PC-9 (cell line): Measurements from ENCODE around the gene EEIG2. TPM values are rescaled to one million over a fixed set of nuclear protein-coding genes. Genes with fewer than 3 reads are reported as not detected.

Experiments used
- BruUV-seq: library from RNA; stranded (reverse); fragments of 400-500 nt; replicated peaks from 2 replicates; lab custom pipeline; 2021; lab: Mats Ljungman, UMichigan
- CTCF ChIA-PET: fragments of 300-600 bp; sonication (Branson Sonifier 250); formaldehyde crosslinking; loops from one replicate; lab custom pipeline; 2022; ENCODE audit warnings: antibody characterized with exemption; lab: Charles Lee
- POLR2A ChIA-PET: fragments of 300-600 bp; sonication (Branson Sonifier 250); formaldehyde crosslinking; loops from one replicate; lab custom pipeline; 2022; ENCODE audit warnings: antibody characterized with exemption; ENCODE audit not compliant: unreplicated experiment; lab: Charles Lee
- DNase-seq, 2 experiments: peaks; one replicate each; pipeline versions ENCODE4 v3.0.0 to v3.0.0-alpha.2; 2015 to 2022; ENCODE audit warnings: mixed read lengths in 1 of 2
- H2AFZ ChIP-seq: fragments of 200-600 bp; sonication (generic); 2 replicates; pipeline ENCODE4 v1.8.1; 2017; ENCODE audit warnings: antibody characterized with exemption
- H3F3A ChIP-seq: fragments of 200-600 bp; sonication (generic); 2 replicates; pipeline ENCODE4 v1.8.1; 2017; ENCODE audit warnings: antibody characterized with exemption, mild to moderate bottlenecking, low read depth; ENCODE audit not compliant: insufficient read depth
- H3K27ac ChIP-seq: fragments of 200-600 bp; sonication (generic); 2 replicates; pipeline ENCODE4 v1.6.1; 2016; ENCODE audit warnings: mixed run types
- H3K27me3 ChIP-seq: fragments of 200-600 bp; sonication (generic); 2 replicates; pipeline ENCODE4 v1.6.1; 2016; ENCODE audit warnings: low read depth, mixed run types; ENCODE audit not compliant: insufficient read depth
- H3K36me3 ChIP-seq: fragments of 200-600 bp; sonication (generic); 2 replicates; pipeline ENCODE4 v1.6.1; 2016; ENCODE audit warnings: low read depth, mixed run types
- H3K4me1 ChIP-seq: fragments of 200-600 bp; sonication (generic); replicated peaks from 2 replicates; pipeline ENCODE4 v1.6.1; 2016; ENCODE audit warnings: mixed run types; ENCODE audit not compliant: insufficient read depth
- H3K4me2 ChIP-seq: fragments of 200-600 bp; sonication (generic); 2 replicates; pipeline ENCODE4 v1.6.1; 2017; ENCODE audit warnings: mixed run types
- H3K4me3 ChIP-seq: fragments of 200-600 bp; sonication (generic); 2 replicates; pipeline ENCODE4 v1.6.1; 2016; ENCODE audit warnings: mixed run types
- H3K79me2 ChIP-seq: fragments of 200-600 bp; sonication (generic); 2 replicates; pipeline ENCODE4 v1.6.1; 2017; ENCODE audit warnings: low read depth, mixed run types
- H3K9me2 ChIP-seq: fragments of 200-600 bp; sonication (generic); 2 replicates; pipeline ENCODE4 v1.8.1; 2017; ENCODE audit warnings: mild to moderate bottlenecking; ENCODE audit not compliant: insufficient read depth
- H3K9me3 ChIP-seq: fragments of 200-600 bp; sonication (generic); 2 replicates; pipeline ENCODE4 v1.8.1; 2016; ENCODE audit warnings: low read depth; ENCODE audit not compliant: insufficient read depth
- H4K20me1 ChIP-seq: fragments of 200-600 bp; sonication (generic); 2 replicates; pipeline ENCODE4 v1.8.1; 2017; ENCODE audit not compliant: insufficient read depth
- CTCF ChIP-seq: fragments of 200-600 bp; sonication (generic); conservative IDR thresholded peaks from 2 replicates; pipeline ENCODE4 v1.6.1; 2017; ENCODE audit warnings: mixed run types, antibody characterized with exemption, mild to moderate bottlenecking, moderate library complexity
- EZH2 ChIP-seq: fragments of 200-600 bp; sonication (generic); IDR thresholded peaks from 2 replicates; pipeline ENCODE4 v1.8.0; 2017; ENCODE audit warnings: antibody characterized with exemption, low read depth
- intact Hi-C: fragments of 100-400 bp; cut with micrococcal nuclease; formaldehyde crosslinking; loops from one replicate; pipeline ENCODE4 v1.10.0; 2022; ENCODE audit not compliant: unreplicated experiment
- total RNA-seq: library from RNA; stranded (reverse); gene quantifications from 2 replicates; pipeline ENCODE4 v1.2.3, GENCODE V29; 2021

EEIG2 gene
- total RNA-seq, 1 experiment from 2014 or later: 31.9 TPM

- Histone ChIP-seq H3K27ac (no peak overlapping the region), H3K4me3 (no peak overlapping the region), H3K4me2 (no peak overlapping the region), H2AFZ (no peak overlapping the region), H3F3A (no peaks in the 10 kb centered on the region), H3K9me3 (no peaks in the 10 kb centered on the region), H3K79me2 (no peaks in the 10 kb centered on the region), H3K36me3 (no peaks in the 10 kb centered on the region), H3K4me1 (0 out of 2 replicates have a peak, but pooled peaks cover 4% of the 10 kb centered on the region), H3K9me2 (no peaks in the 10 kb centered on the region), H3K27me3 (no peaks in the 10 kb centered on the region), H4K20me1 (no peaks in the 10 kb centered on the region)
- intact Hi-C loops: no loop called here
- ChIA-PET CTCF (interaction anchor here (0.7 kb wide), 1 partner anchor 46 kb away, joined by 5 read pairs; no protein-coding TSS in a partner anchor), POLR2A (no interaction called here)
- no peak for TF ChIP-seq EZH2
- TF ChIP-seq CTCF: no peak
- no peak for DNase-seq
- BruUV-seq: no TSS peak
Measured at GRCh38 chr1:108598340-108598739, 38.4 kb downstream of the EEIG2 start.

GRCh38 chr1:108600504-108600903 is 40.6 kb downstream of the EEIG2 start:
- H3K27ac ChIP-seq: no peak overlapping the region
- no peak overlapping the region for H3K4me2 ChIP-seq
- H2AFZ ChIP-seq: no peak overlapping the region
- no peaks in the 10 kb centered on the region for H4K20me1 ChIP-seq
- H3K4me1 ChIP-seq: peaks cover 9% of the 10 kb centered on the region; the same call in 1 of the 2 replicates
- H3K27me3 ChIP-seq: no peaks in the 10 kb centered on the region
- H3K9me3 ChIP-seq: no peaks in the 10 kb centered on the region
- ChIA-PET CTCF (no interaction called here), POLR2A (no interaction called here)
- H3K4me3 ChIP-seq: no peak overlapping the region
- no peaks in the 10 kb centered on the region for H3F3A ChIP-seq
- H3K79me2 ChIP-seq: no peaks in the 10 kb centered on the region
- H3K36me3 ChIP-seq: no peaks in the 10 kb centered on the region
- H3K9me2 ChIP-seq: no peaks in the 10 kb centered on the region
- TF ChIP-seq CTCF (no peak), EZH2 (no peak)
- no TSS peak for BruUV-seq
- intact Hi-C loops: no loop called here
- no peak for DNase-seq

- H3K36me3 ChIP-seq: no peaks in the 10 kb centered on the region
- H3K27me3 ChIP-seq: no peaks in the 10 kb centered on the region
- no peaks in the 10 kb centered on the region for H4K20me1 ChIP-seq
- no peaks in the 10 kb centered on the region for H3K9me2 ChIP-seq
- ChIA-PET POLR2A (no interaction called here), CTCF (no interaction called here)
- peaks cover 7% of the 10 kb centered on the region; the same call in 1 of the 2 replicates for H3K4me1 ChIP-seq
- no TSS peak for BruUV-seq
- H3K79me2 ChIP-seq: no peaks in the 10 kb centered on the region
- H3F3A ChIP-seq: no peaks in the 10 kb centered on the region
- H3K4me2 ChIP-seq: no peak overlapping the region
- no peak for DNase-seq
- TF ChIP-seq EZH2 (no peak), CTCF (no peak)
- intact Hi-C loops: no loop called here
- H3K27ac ChIP-seq: no peak overlapping the region
- no peaks in the 10 kb centered on the region for H3K9me3 ChIP-seq
- no peak overlapping the region for H3K4me3 ChIP-seq
- H2AFZ ChIP-seq: no peak overlapping the region
Measured at GRCh38 chr1:108601708-108602410, 42.0 kb downstream of the EEIG2 start.
